ENCODE data around the gene EIF4G3.
A peak's percentile ranks its signal among the peaks of the same experiment; 100 is the strongest.

EIF4G3 gene

DNA sequence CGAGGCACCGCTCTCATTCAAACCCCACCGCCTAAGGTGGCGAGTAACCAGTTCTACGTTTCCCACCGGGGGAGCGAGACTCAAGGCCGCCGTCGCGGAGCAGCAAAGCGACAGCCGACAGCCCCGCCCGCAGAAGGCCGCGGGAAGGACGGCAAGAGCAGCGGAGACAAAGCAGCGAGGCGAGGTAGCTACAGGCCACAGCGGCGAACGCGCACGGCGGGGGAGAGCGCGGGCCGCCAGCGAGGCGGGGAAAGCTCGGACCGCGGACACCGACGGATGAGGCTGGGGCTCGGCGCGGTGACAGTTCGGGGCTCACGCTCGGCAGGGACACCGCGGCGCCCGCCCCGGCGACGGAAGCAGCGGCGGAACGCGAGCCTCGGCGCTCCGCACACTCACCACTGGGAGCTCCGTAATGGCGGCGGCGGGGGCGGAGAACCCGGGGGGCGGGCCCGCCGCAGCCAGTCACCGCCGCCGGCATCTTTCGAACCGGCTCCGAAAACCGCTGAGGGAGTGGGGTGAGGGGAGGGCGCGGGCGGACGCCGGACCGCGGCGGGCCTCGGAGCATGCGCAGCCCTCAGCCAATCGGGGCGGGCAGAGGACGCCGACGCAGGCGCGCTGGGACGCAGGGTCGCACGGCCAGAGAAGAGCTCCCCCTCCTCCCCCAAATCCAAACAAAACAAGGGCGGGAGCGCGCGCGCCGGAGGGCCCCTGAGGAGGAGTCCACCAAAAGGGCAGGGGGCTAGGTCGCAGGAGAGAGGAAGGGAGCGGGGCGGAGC lies 390.3 kb downstream of the EIF4G3 start:
- Histone ChIP-seq H3K9ac (ENCODE audit: low read length) (peak overlapping the region; percentile 98), H3K14ac (ENCODE audit: low read length in 2 of 2) (peak overlapping the region in 1 of 2 experiments; percentile 100), H3K9me3 (ENCODE audit: control insufficient read depth, low read length) (no peaks in the 10 kb centered on the region), H3K4me1 (ENCODE audit: control insufficient read depth, insufficient read depth, low read depth, low read length) (peaks cover 7% of the 10 kb centered on the region), H3K4me3 (ENCODE audit: insufficient read depth in 1 of 2, low read depth in 1 of 2, low read length in 2 of 2) (peak overlapping the region; percentile 99 to 100), H2BK120ac (ENCODE audit: low read depth, low read length) (peak overlapping the region; percentile 94), H2BK5ac (ENCODE audit: low read depth, low read length, poor library complexity, severe bottlenecking) (peak overlapping the region; percentile 96), H3K18ac (ENCODE audit: low read depth in 1 of 2, low read length in 2 of 2) (peak overlapping the region; percentile 98), H2AFZ (ENCODE audit: low read depth, low read length) (peak overlapping the region; percentile 56), H3K27me3 (ENCODE audit: control insufficient read depth in 1 of 2, insufficient read depth in 1 of 2, low read length in 2 of 2) (no peaks in the 10 kb centered on the region), H2BK15ac (ENCODE audit: low read depth, poor library complexity, severe bottlenecking) (peak overlapping the region; percentile 90), H3K4ac (ENCODE audit: low read depth in 1 of 2, low read length in 2 of 2) (peak overlapping the region; percentile 80 to 96), H3K27ac (ENCODE audit: low read length, poor library complexity, severe bottlenecking) (peak overlapping the region; percentile 81), H4K8ac (ENCODE audit: low read length) (peak overlapping the region; percentile 72), H3K36me3 (ENCODE audit: control insufficient read depth in 1 of 2, insufficient read depth in 2 of 2, low read depth in 1 of 2, low read length in 2 of 2) (no peaks in the 10 kb centered on the region), H3K23ac (ENCODE audit: low read length in 2 of 2) (peak overlapping the region; percentile 15 to 99), H2AK5ac (ENCODE audit: low read length, severe bottlenecking) (peak overlapping the region; percentile 16), H3K4me2 (ENCODE audit: low read length, poor library complexity, severe bottlenecking) (peak overlapping the region; percentile 66), H4K91ac (ENCODE audit: low read length) (peak overlapping the region; percentile 94), H2BK12ac (ENCODE audit: low read length in 2 of 2) (peak overlapping the region in 1 of 2 experiments; percentile 69), H3K79me1 (replicated peaks; ENCODE audit: low read length, poor library complexity, severe bottlenecking) (peaks cover 1% of the 10 kb centered on the region)
- under 1% methylated on average over 47 of the region's 102 CpGs for WGBS
- peak; percentile 95 for DNase-seq

DNA sequence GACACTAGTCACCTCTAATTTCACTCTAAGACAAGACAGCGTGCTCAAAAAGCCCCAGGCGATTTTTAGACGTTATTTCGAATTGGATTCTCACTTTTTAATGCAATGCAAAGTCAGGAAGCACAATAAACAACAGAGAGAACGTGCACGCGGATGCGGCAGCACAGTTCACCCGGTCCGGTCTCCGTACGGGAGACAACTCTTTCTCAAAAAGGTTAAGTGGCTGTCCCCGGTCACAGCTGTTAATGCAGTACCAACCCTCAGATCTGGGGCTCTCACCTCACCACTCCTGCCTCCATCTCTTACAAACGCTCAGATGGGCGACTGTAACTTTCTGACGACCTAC lies 390.8 kb downstream of the EIF4G3 start:
- Histone ChIP-seq H2AK5ac (ENCODE audit: low read length, severe bottlenecking) (peak overlapping the region; percentile 16), H3K4me3 (ENCODE audit: insufficient read depth in 1 of 2, low read depth in 1 of 2, low read length in 2 of 2) (peak overlapping the region; percentile 99 to 100), H2BK15ac (ENCODE audit: low read depth, poor library complexity, severe bottlenecking) (no peak overlapping the region), H3K36me3 (ENCODE audit: control insufficient read depth in 1 of 2, insufficient read depth in 2 of 2, low read depth in 1 of 2, low read length in 2 of 2) (no peaks in the 10 kb centered on the region), H2BK12ac (ENCODE audit: low read length in 2 of 2) (no peak overlapping the region), H3K79me1 (replicated peaks; ENCODE audit: low read length, poor library complexity, severe bottlenecking) (peaks cover 1% of the 10 kb centered on the region), H3K4me1 (ENCODE audit: control insufficient read depth, insufficient read depth, low read depth, low read length) (peaks cover 7% of the 10 kb centered on the region), H4K8ac (ENCODE audit: low read length) (peak overlapping the region; percentile 72), H3K18ac (ENCODE audit: low read depth in 1 of 2, low read length in 2 of 2) (peak overlapping the region; percentile 97 to 98), H3K4me2 (ENCODE audit: low read length, poor library complexity, severe bottlenecking) (peak overlapping the region; percentile 66), H3K9me3 (ENCODE audit: control insufficient read depth, low read length) (no peaks in the 10 kb centered on the region), H2BK120ac (ENCODE audit: low read depth, low read length) (no peak overlapping the region), H3K14ac (ENCODE audit: low read length in 2 of 2) (no peak overlapping the region), H4K91ac (ENCODE audit: low read length) (no peak overlapping the region), H3K27me3 (ENCODE audit: control insufficient read depth in 1 of 2, insufficient read depth in 1 of 2, low read length in 2 of 2) (no peaks in the 10 kb centered on the region), H3K27ac (ENCODE audit: low read length, poor library complexity, severe bottlenecking) (peak overlapping the region; percentile 73), H3K9ac (ENCODE audit: low read length) (peak overlapping the region; percentile 98), H2AFZ (ENCODE audit: low read depth, low read length) (no peak overlapping the region), H3K4ac (ENCODE audit: low read depth in 1 of 2, low read length in 2 of 2) (peak overlapping the region; percentile 80 to 96), H3K23ac (ENCODE audit: low read length in 2 of 2) (peak overlapping the region in 1 of 2 experiments; percentile 99), H2BK5ac (ENCODE audit: low read depth, low read length, poor library complexity, severe bottlenecking) (no peak overlapping the region)
- DNase-seq = no peak
- under 1% methylated on average over 16 of the region's 16 CpGs for WGBS

DNA sequence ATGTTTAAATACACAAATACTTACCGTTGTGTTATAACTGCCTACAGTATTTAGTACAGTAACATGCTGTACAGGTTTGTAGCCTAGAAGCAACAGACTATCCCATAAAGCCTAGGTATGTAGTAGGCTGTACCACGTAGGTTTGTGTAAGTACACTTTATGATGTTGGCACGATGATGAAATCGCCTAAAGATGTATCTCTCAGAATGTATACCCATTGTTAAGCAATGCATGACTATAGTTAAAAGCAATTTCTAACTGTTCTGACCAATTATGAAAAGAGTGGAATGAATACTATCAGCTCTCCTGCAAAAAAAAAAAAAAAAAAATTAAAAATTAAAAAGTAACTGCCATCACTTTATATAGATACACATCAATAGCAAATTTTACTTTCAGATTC lies 401.0 kb downstream of the EIF4G3 start:
- Histone ChIP-seq H2AFZ (ENCODE audit: low read depth, low read length) (no peak overlapping the region), H3K4me3 (ENCODE audit: insufficient read depth in 1 of 2, low read depth in 1 of 2, low read length in 2 of 2) (no peak overlapping the region), H3K14ac (ENCODE audit: low read length in 2 of 2) (no peak overlapping the region), H3K4me1 (ENCODE audit: control insufficient read depth, insufficient read depth, low read depth, low read length) (peaks cover 1% of the 10 kb centered on the region), H3K36me3 (ENCODE audit: control insufficient read depth in 1 of 2, insufficient read depth in 2 of 2, low read depth in 1 of 2, low read length in 2 of 2) (peaks cover 12 to 88% of the 10 kb centered on the region in 2 experiments), H3K18ac (ENCODE audit: low read depth in 1 of 2, low read length in 2 of 2) (no peak overlapping the region), H4K8ac (ENCODE audit: low read length) (no peak overlapping the region), H3K23ac (ENCODE audit: low read length in 2 of 2) (no peak overlapping the region), H3K9ac (ENCODE audit: low read length) (no peak overlapping the region), H3K27ac (ENCODE audit: low read length, poor library complexity, severe bottlenecking) (no peak overlapping the region), H2BK5ac (ENCODE audit: low read depth, low read length, poor library complexity, severe bottlenecking) (no peak overlapping the region), H2AK5ac (ENCODE audit: low read length, severe bottlenecking) (no peak overlapping the region), H3K9me3 (ENCODE audit: control insufficient read depth, low read length) (no peaks in the 10 kb centered on the region), H3K27me3 (ENCODE audit: control insufficient read depth in 1 of 2, insufficient read depth in 1 of 2, low read length in 2 of 2) (no peaks in the 10 kb centered on the region), H3K4me2 (ENCODE audit: low read length, poor library complexity, severe bottlenecking) (no peak overlapping the region), H4K91ac (ENCODE audit: low read length) (no peak overlapping the region), H3K4ac (ENCODE audit: low read depth in 1 of 2, low read length in 2 of 2) (no peak overlapping the region), H2BK15ac (ENCODE audit: low read depth, poor library complexity, severe bottlenecking) (no peak overlapping the region), H2BK12ac (ENCODE audit: low read length in 2 of 2) (no peak overlapping the region), H2BK120ac (ENCODE audit: low read depth, low read length) (no peak overlapping the region), H3K79me1 (replicated peaks; ENCODE audit: low read length, poor library complexity, severe bottlenecking) (peaks cover 5% of the 10 kb centered on the region)
- DNase-seq = no peak
- 100% methylated on average over 2 of the region's 4 CpGs for WGBS

DNA sequence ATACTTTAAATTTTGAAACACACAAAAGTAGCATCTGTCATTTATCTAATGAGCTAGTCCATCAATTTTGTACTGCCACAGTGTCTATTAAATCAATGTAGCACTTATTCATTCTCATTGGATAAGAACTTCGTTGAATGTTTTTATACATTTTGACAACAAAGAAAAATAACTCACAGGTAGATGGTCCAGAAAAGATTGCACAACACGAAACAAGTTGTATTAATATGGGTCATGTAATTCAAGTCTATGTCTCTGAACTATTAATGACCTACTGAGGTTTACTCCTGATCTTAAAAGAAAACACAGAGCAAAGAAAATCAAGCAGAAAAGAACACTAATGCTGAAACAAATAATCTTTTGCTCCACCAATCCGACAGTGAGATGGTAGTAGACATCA lies 404.9 kb downstream of the EIF4G3 start:
- no peak for DNase-seq
- no peak overlapping the region for H2BK12ac ChIP-seq (ENCODE audit: low read length in 2 of 2)
- H3K4ac ChIP-seq (ENCODE audit: low read depth in 1 of 2, low read length in 2 of 2) = no peak overlapping the region
- no peaks in the 10 kb centered on the region for H3K4me1 ChIP-seq (ENCODE audit: control insufficient read depth, insufficient read depth, low read depth, low read length)
- H3K14ac ChIP-seq (ENCODE audit: low read length in 2 of 2) = no peak overlapping the region
- peaks cover 32 to 98% of the 10 kb centered on the region in 2 experiments for H3K36me3 ChIP-seq (ENCODE audit: control insufficient read depth in 1 of 2, insufficient read depth in 2 of 2, low read depth in 1 of 2, low read length in 2 of 2)
- peaks cover 18% of the 10 kb centered on the region for H3K79me1 ChIP-seq (replicated peaks; ENCODE audit: low read length, poor library complexity, severe bottlenecking)
- no peak overlapping the region for H3K4me3 ChIP-seq (ENCODE audit: insufficient read depth in 1 of 2, low read depth in 1 of 2, low read length in 2 of 2)
- H3K27me3 ChIP-seq (ENCODE audit: control insufficient read depth in 1 of 2, insufficient read depth in 1 of 2, low read length in 2 of 2) = no peaks in the 10 kb centered on the region
- H2BK120ac ChIP-seq (ENCODE audit: low read depth, low read length) = no peak overlapping the region
- no peak overlapping the region for H3K27ac ChIP-seq (ENCODE audit: low read length, poor library complexity, severe bottlenecking)
- H3K18ac ChIP-seq (ENCODE audit: low read depth in 1 of 2, low read length in 2 of 2) = no peak overlapping the region
- H2AK5ac ChIP-seq (ENCODE audit: low read length, severe bottlenecking) = no peak overlapping the region
- no peak overlapping the region for H3K4me2 ChIP-seq (ENCODE audit: low read length, poor library complexity, severe bottlenecking)
- H4K8ac ChIP-seq (ENCODE audit: low read length) = no peak overlapping the region
- H3K9me3 ChIP-seq (ENCODE audit: control insufficient read depth, low read length) = no peaks in the 10 kb centered on the region
- H4K91ac ChIP-seq (ENCODE audit: low read length) = no peak overlapping the region
- no peak overlapping the region for H2AFZ ChIP-seq (ENCODE audit: low read depth, low read length)
- no peak overlapping the region for H2BK15ac ChIP-seq (ENCODE audit: low read depth, poor library complexity, severe bottlenecking)
- H3K23ac ChIP-seq (ENCODE audit: low read length in 2 of 2) = no peak overlapping the region
- H3K9ac ChIP-seq (ENCODE audit: low read length) = no peak overlapping the region
- 67% methylated on average over 1 of the region's 3 CpGs for WGBS
- H2BK5ac ChIP-seq (ENCODE audit: low read depth, low read length, poor library complexity, severe bottlenecking) = no peak overlapping the region

Measured in mesenchymal stem cell (in vitro differentiated cells and primary cell).